ENCODE results near the gene ZG16B.

The ZG16B gene

GRCh38 chr16:2843526-2843925, 13.4 kb downstream of the ZG16B start:
- DNase-seq (ENCODE audit: low read depth, low spot score): no peak

- DNase-seq (ENCODE audit: low read depth, low spot score): no peak
Observed at GRCh38 chr16:2845116-2845515, 15.0 kb downstream of the ZG16B start.

- DNase-seq (ENCODE audit: low read depth, low spot score): no peak
Observed at GRCh38 chr16:2846511-2847310, 16.6 kb downstream of the ZG16B start.

GRCh38 chr16:2848933-2849725, 19.0 kb downstream of the ZG16B start:
- no peak for DNase-seq (ENCODE audit: low read depth, low spot score)

GRCh38 chr16:2852003-2852730, 22.1 kb downstream of the ZG16B start:
- DNase-seq (ENCODE audit: low read depth, low spot score): no peak

GRCh38 chr16:2852731-2853507, 22.8 kb downstream of the ZG16B start:
- DNase-seq (ENCODE audit: low read depth, low spot score): no peak

- no peak for DNase-seq (ENCODE audit: low read depth, low spot score)
Observed at GRCh38 chr16:2853531-2854073, 23.5 kb downstream of the ZG16B start.

- DNase-seq (ENCODE audit: low read depth, low spot score): no peak
Observed at GRCh38 chr16:2854700-2855309, 24.7 kb downstream of the ZG16B start.

- DNase-seq (ENCODE audit: low read depth, low spot score): no peak
Observed at GRCh38 chr16:2855536-2855935, 25.4 kb downstream of the ZG16B start.

- no peak for DNase-seq (ENCODE audit: low read depth, low spot score)
Observed at GRCh38 chr16:2856061-2856670, 26.1 kb downstream of the ZG16B start.

- DNase-seq (ENCODE audit: low read depth, low spot score): no peak
Observed at GRCh38 chr16:2856686-2857450, 26.8 kb downstream of the ZG16B start.

- DNase-seq (ENCODE audit: low read depth, low spot score): no peak
Observed at GRCh38 chr16:2857451-2858244, 27.5 kb downstream of the ZG16B start, which contains the start of gene PRSS22. TSS of gene PRSS22 (minus strand) at chr16:2858170. CDS start at chr16:2858104, 66 bp downstream.

GRCh38 chr16:2858245-2859025, 28.3 kb downstream of the ZG16B start:
- no peak for DNase-seq (ENCODE audit: low read depth, low spot score)

- DNase-seq (ENCODE audit: low read depth, low spot score): no peak
Observed at GRCh38 chr16:2859686-2860265, 29.7 kb downstream of the ZG16B start.

- DNase-seq (ENCODE audit: low read depth, low spot score): no peak
Observed at GRCh38 chr16:2860826-2861567, 30.9 kb downstream of the ZG16B start.

- no peak for DNase-seq (ENCODE audit: low read depth, low spot score)
Observed at GRCh38 chr16:2865651-2866050, 35.5 kb downstream of the ZG16B start.

- no peak for DNase-seq (ENCODE audit: low read depth, low spot score)
Observed at GRCh38 chr16:2866431-2866830, 36.3 kb downstream of the ZG16B start.
